Mesendoderm (in vitro differentiated cells): ENCODE data around the gene TRMT10C.

Experiments used
- DNase-seq: peaks from one replicate; pipeline ENCODE4 v3.0.0; 2013
- H2AK5ac ChIP-seq: 2 replicates; pipeline ENCODE4 v1.6.1; 2013; ENCODE audit warnings: low read length, inconsistent platforms
- H2BK120ac ChIP-seq: 2 replicates; pipeline ENCODE4 v1.6.1; 2013; ENCODE audit warnings: low read depth, mild to moderate bottlenecking, low read length, moderate library complexity, mixed read lengths
- H2BK15ac ChIP-seq: replicated peaks from 2 replicates; pipeline ENCODE4 v1.6.1; 2013; ENCODE audit warnings: low read depth, mild to moderate bottlenecking, moderate library complexity
- H2BK5ac ChIP-seq: 2 replicates; pipeline ENCODE4 v1.6.1; 2013; ENCODE audit warnings: low read length, inconsistent platforms
- H3K18ac ChIP-seq: 2 replicates; pipeline ENCODE4 v1.6.1; 2013; ENCODE audit warnings: mild to moderate bottlenecking, low read length, mixed read lengths
- H3K23ac ChIP-seq: one replicate; pipeline ENCODE4 v1.6.1; 2013; ENCODE audit warnings: low read length
- H3K27ac ChIP-seq: 2 replicates; pipeline ENCODE4 v1.5.1; 2013; ENCODE audit warnings: low read depth, mild to moderate bottlenecking, inconsistent platforms, low read length, moderate library complexity
- H3K27me3 ChIP-seq: 2 replicates; pipeline ENCODE4 v1.6.1; 2013; ENCODE audit warnings: low read length, control low read depth, mild to moderate bottlenecking, inconsistent platforms; ENCODE audit not compliant: insufficient read depth, poor library complexity
- H3K36me3 ChIP-seq: 2 replicates; pipeline ENCODE4 v1.6.1; 2013; ENCODE audit warnings: low read length, inconsistent platforms; ENCODE audit not compliant: control insufficient read depth, insufficient read depth
- H3K4ac ChIP-seq: one replicate; pipeline ENCODE4 v1.6.1; 2013; ENCODE audit warnings: low read depth, mild to moderate bottlenecking, low read length, moderate library complexity
- H3K4me1 ChIP-seq: 2 replicates; pipeline ENCODE4 v1.6.1; 2013; ENCODE audit warnings: low read depth, low read length, inconsistent platforms; ENCODE audit not compliant: control insufficient read depth
- H3K4me2 ChIP-seq: 2 replicates; pipeline ENCODE4 v1.6.1; 2013; ENCODE audit warnings: low read length
- H3K4me3 ChIP-seq: 2 replicates; pipeline ENCODE4 v1.5.1; 2013; ENCODE audit warnings: mild to moderate bottlenecking, low read length
- H3K56ac ChIP-seq: one replicate; pipeline ENCODE4 v1.6.1; 2013; ENCODE audit warnings: low read length
- H3K79me1 ChIP-seq: 2 replicates; pipeline ENCODE4 v1.6.1; 2013; ENCODE audit warnings: low read length, inconsistent platforms
- H3K79me2 ChIP-seq: 2 replicates; pipeline ENCODE4 v1.6.1; 2013; ENCODE audit warnings: mild to moderate bottlenecking, low read length; ENCODE audit not compliant: control insufficient read depth, insufficient read depth
- H3K9ac ChIP-seq: 2 replicates; pipeline ENCODE4 v1.6.1; 2013; ENCODE audit warnings: low read length, inconsistent platforms
- H4K5ac ChIP-seq: one replicate; pipeline ENCODE4 v1.6.1; 2013; ENCODE audit warnings: low read length
- H4K8ac ChIP-seq: one replicate; pipeline ENCODE4 v1.6.1; 2013; ENCODE audit warnings: low read depth, mild to moderate bottlenecking, control low read depth, low read length, moderate library complexity
- WGBS: extraction: QIAGEN DNeasy Blood & Tissue Kit; methylation state at CpG from one replicate; pipeline ENCODE4 v1.1.7; 2013; ENCODE audit warnings: low lambda C conversion rate, missing lambda C conversion rate; ENCODE audit not compliant: insufficient coverage; ENCODE audit errors: extremely low coverage; 5-methylcytosine and 5-hydroxymethylcytosine counted together

TRMT10C gene

DNA sequence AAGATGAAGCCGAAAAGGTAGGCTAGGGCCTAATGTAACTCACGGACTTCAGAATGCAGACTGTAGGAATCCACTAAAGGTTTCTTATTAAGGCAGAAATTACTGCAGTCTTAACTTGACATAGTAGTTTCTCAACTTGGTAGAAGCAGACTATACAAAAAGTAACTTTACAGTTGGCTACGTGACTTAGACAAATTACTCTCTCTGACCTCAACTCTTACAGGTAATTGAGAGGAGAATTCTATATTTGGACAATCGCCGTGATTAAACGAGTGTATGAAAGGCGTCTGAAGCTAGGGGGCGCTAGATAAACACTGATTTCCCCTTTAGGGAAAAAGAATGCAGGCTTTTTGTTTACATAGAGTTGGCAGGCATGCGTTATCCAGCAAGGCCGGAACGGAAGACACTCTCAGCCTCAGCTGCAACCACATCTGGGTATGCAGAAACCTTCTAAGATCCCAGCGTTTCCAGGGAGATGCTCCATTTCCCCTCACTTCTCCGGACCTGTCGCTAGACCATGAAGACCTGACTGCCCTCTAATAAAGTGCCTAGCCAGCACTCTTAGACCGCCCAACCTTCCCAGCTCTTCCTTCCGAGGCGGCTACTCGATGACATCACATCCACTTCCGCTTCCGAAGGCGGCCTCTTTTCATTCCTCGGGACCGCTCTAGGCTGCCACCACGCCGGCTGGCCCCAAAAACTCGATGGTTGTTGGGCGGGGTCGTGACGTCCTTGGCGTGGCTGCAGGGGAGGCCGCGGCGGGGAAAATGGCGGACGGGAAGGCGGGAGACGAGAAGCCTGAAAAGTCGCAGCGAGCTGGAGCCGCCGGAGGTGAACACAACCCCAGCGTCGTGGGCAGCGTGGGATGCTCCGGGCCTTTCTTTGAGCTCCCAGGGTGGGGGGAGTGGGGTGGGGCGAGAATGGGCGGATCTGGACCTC is 12.1 kb downstream of the TRMT10C start, which contains the start of gene PCNP:
Gene PCNP (plus strand): TSS at position 732 of the 939 bp plus-strand sequence. CDS start 36 bp downstream, at position 768.
- Histone ChIP-seq H2BK5ac (peak within 1 kb of the TSS; percentile 46), H2AK5ac (peak within 1 kb of the TSS; percentile 91), H3K9ac (peak within 1 kb of the TSS; percentile 98), H4K5ac (no peak within 1 kb of the TSS), H3K4ac (peak within 1 kb of the TSS; percentile 86), H3K4me3 (peak within 1 kb of the TSS; percentile 93), H3K56ac (peak within 1 kb of the TSS; percentile 99), H3K4me2 (peak within 1 kb of the TSS; percentile 53), H2BK120ac (peak within 1 kb of the TSS; percentile 46), H4K8ac (no peak within 1 kb of the TSS), H3K23ac (peak within 1 kb of the TSS; percentile 82), H2BK15ac (peak within 1 kb of the TSS; percentile 46), H3K18ac (peak within 1 kb of the TSS; percentile 97), H3K79me1 (no peaks in the 10 kb centered on the region), H3K79me2 (peaks cover 30% of the 10 kb centered on the region), H3K27me3 (no peaks in the 10 kb centered on the region), H3K36me3 (no peaks in the 10 kb centered on the region), H3K27ac (peak within 1 kb of the TSS; percentile 86), H3K4me1 (no peaks in the 10 kb centered on the region)
- peak; percentile 100 for DNase-seq
- WGBS: no CpG with 5 or more reads among the region's 47 CpGs

DNA sequence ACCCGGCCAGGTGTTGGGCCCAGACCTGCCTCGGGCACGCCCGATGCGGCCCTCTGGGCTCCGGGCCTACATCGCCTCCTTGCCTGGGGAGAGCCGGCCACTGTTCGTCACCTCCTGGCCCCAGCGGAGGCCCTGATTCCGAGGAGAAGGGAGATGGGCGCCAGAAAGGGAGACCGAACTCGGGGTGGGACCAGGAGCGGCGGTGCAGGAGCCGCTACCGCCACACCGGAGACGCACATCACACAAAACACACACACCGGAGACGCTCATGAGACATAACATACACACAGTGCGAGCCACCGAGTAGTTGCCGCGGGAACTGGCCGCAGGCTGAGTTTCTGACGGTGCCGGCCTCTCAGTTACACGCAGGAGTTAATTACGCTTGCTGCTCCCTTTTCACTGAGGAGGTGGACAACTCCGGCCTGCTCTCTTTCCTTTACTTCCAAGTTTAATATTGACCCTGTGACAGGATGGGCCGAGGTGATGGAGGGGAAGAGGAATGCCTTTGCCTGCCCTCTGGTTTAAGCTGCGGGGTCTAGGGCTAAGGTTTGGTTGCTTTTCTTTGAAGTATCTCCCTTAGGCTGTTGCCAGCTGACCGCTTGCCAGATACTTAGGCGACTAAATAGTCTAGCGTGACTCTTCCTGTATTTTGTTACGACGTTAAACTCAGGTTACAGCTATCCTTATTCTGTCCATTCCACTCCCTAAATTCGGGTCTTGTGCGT is 12.9 kb downstream of the TRMT10C start:
- H3K18ac ChIP-seq: peak overlapping the region; percentile 97
- peak overlapping the region; percentile 29 for H3K4me2 ChIP-seq
- H2BK120ac ChIP-seq: peak overlapping the region; percentile 46
- H3K23ac ChIP-seq: peak overlapping the region; percentile 82
- WGBS: no CpG with 5 or more reads among the region's 41 CpGs
- no peak overlapping the region for H2AK5ac ChIP-seq
- DNase-seq: peak; percentile 71
- H3K27ac ChIP-seq: peak overlapping the region; percentile 86
- H3K27me3 ChIP-seq: no peaks in the 10 kb centered on the region
- peak overlapping the region; percentile 99 for H3K56ac ChIP-seq
- H4K5ac ChIP-seq: no peak overlapping the region
- peak overlapping the region; percentile 98 for H3K9ac ChIP-seq
- no peaks in the 10 kb centered on the region for H3K4me1 ChIP-seq
- H3K79me2 ChIP-seq: peaks cover 33% of the 10 kb centered on the region
- H3K4ac ChIP-seq: peak overlapping the region; percentile 86
- no peak overlapping the region for H4K8ac ChIP-seq
- peak overlapping the region; percentile 46 for H2BK5ac ChIP-seq
- no peaks in the 10 kb centered on the region for H3K79me1 ChIP-seq
- H3K36me3 ChIP-seq: no peaks in the 10 kb centered on the region
- peak overlapping the region; percentile 93 for H3K4me3 ChIP-seq
- no peak overlapping the region for H2BK15ac ChIP-seq

DNA sequence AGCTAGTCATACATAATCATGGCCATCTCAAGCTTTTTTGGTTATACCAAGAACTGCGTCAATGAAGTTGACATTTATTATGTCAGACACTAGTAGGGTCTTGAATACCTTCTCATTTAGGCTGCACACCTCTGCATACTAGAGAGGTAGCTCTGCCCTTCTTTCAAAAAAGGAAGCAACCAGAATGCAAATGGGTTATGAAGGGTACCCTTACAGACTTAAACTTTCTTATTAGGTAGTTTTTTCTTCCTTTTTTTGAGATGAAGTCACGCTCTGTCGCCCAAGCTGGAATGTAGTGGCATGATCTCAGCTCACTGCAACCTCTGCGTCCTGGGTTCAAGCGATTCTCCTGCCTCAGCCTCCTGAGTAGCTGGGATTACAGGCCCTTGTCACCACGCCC is 15.6 kb downstream of the TRMT10C start:
- Histone ChIP-seq H3K4ac (no peak overlapping the region), H4K5ac (no peak overlapping the region), H3K27me3 (no peaks in the 10 kb centered on the region), H3K9ac (no peak overlapping the region), H3K56ac (no peak overlapping the region), H3K4me3 (no peak overlapping the region), H2BK15ac (no peak overlapping the region), H3K18ac (no peak overlapping the region), H2AK5ac (no peak overlapping the region), H2BK120ac (no peak overlapping the region), H3K79me2 (peaks cover 36% of the 10 kb centered on the region), H3K4me1 (no peaks in the 10 kb centered on the region), H3K36me3 (no peaks in the 10 kb centered on the region), H3K23ac (no peak overlapping the region), H3K27ac (no peak overlapping the region), H3K79me1 (no peaks in the 10 kb centered on the region), H2BK5ac (no peak overlapping the region), H4K8ac (no peak overlapping the region), H3K4me2 (no peak overlapping the region)
- DNase-seq: no peak
- no CpG with 5 or more reads among the region's 6 CpGs for WGBS

DNA sequence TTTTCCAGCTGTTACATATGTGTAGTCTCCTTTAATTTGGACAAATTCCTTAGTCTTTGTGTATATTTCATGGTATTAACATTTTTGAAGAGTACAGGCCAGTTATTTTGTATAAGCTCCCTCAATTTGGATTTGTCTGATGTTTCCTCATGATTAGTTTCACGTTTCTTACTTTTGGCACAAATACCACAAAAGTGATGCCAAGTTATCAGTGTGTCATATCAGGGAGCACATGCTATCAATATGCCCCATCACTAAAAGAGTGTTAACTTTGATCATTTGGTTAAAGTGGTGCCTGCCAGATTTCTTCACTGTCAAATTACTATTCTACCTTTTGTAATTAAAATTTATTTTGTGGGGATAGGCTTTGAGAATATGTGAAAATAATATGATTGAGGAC is 26.9 kb downstream of the TRMT10C start:
- Histone ChIP-seq H4K5ac (no peak overlapping the region), H3K18ac (no peak overlapping the region), H3K9ac (no peak overlapping the region), H4K8ac (no peak overlapping the region), H3K4ac (no peak overlapping the region), H3K79me2 (peaks cover 7% of the 10 kb centered on the region), H3K4me1 (no peaks in the 10 kb centered on the region), H3K27me3 (no peaks in the 10 kb centered on the region), H3K4me2 (no peak overlapping the region), H2BK5ac (no peak overlapping the region), H3K4me3 (no peak overlapping the region), H3K23ac (no peak overlapping the region), H3K56ac (no peak overlapping the region), H3K36me3 (peaks cover 3% of the 10 kb centered on the region), H3K27ac (no peak overlapping the region), H3K79me1 (peaks cover 6% of the 10 kb centered on the region), H2AK5ac (no peak overlapping the region), H2BK15ac (no peak overlapping the region), H2BK120ac (no peak overlapping the region)
- no peak for DNase-seq
- no CpG with 5 or more reads among the region's 1 CpG for WGBS

DNA sequence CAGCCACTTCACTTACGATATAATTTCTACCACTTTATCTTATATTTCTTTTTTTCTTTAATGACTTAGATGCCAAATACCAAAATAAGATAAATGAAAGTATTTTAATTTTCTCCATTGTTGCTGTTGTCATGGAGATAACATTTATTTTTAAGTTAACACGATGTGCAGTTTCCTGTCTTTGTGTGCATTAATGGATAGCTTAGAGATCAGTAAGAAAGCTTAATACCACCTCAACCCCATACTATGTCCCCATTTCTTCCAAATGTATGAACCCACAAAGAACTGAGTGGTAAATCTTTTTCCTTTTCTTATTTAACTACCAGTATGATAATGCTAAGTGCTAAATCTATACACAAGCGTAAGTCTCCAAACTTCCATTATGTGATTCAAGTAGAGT is 29.4 kb downstream of the TRMT10C start:
- peaks cover 3% of the 10 kb centered on the region for H3K36me3 ChIP-seq

More for the DNA sequence above, 29.4 kb downstream of the TRMT10C start:
- Histone ChIP-seq H3K79me1 (peaks cover 4% of the 10 kb centered on the region), H3K56ac (no peak overlapping the region), H3K18ac (no peak overlapping the region), H2BK15ac (no peak overlapping the region), H2BK120ac (no peak overlapping the region), H3K4me3 (no peak overlapping the region), H3K27ac (no peak overlapping the region), H2AK5ac (no peak overlapping the region), H3K23ac (no peak overlapping the region), H2BK5ac (no peak overlapping the region), H3K79me2 (peaks cover 3% of the 10 kb centered on the region), H3K4me1 (no peaks in the 10 kb centered on the region), H4K5ac (no peak overlapping the region), H3K4ac (no peak overlapping the region), H4K8ac (no peak overlapping the region), H3K4me2 (no peak overlapping the region), H3K9ac (no peak overlapping the region), H3K27me3 (no peaks in the 10 kb centered on the region)
- no peak for DNase-seq
- WGBS: 100% methylated on average over 1 of the region's 3 CpGs
